ENCODE results near the gene GRID1. TPM values are rescaled to one million over a fixed set of nuclear protein-coding genes. Genes with fewer than 3 reads are reported as not detected.

Gene GRID1
- total RNA-seq, 2 experiments from 2014 or later: not detected

- H3K27ac Mint-ChIP-seq: no peak overlapping the region
- H3K9me3 Mint-ChIP-seq: no peaks in the 10 kb centered on the region
- H3K4me3 Mint-ChIP-seq: no peak overlapping the region
- H3K27me3 Mint-ChIP-seq: no peaks in the 10 kb centered on the region
- ATAC-seq (ENCODE audit: low read depth): no peak
- DNase-seq: no peak
- no peaks in the 10 kb centered on the region for H3K36me3 Mint-ChIP-seq
- no peaks in the 10 kb centered on the region for H3K4me1 Mint-ChIP-seq
- POLR2A ChIA-PET: no interaction called here
These were observed 204.6 kb downstream of the GRID1 start for GRCh38 chr10:86162036-86162435.

DNA sequence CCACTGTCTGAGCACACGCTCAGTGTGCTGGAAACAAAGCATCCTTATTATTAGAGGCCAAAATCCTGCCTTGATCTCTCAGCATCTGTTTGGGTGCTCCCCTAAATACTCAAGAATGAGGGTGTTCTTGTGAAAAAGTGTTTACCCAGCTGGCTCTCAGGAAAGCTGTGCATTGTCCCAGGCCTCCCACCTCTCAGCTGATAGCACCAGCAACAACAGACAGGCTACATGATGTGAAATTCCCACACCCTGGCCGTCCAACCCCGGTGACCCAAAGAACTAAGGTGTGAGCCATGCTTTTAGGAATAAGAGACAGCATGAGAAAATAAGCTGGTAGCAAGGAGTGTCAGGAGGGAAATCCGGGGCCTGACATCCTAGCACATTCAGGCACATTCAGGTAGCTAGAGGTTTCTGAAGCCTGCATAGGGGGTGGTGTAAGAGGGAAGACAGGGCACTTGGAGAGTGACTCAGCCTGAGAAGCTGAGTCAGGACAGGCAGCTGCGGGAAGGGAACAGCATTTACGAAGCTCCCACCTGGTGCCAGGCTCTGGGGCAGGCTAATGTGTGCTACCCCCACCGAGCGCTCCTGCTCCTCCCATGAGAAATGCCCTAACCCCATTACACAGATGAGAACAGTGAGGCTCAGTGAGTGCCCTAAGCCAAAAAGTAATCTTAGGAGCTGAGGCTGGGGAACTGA is 205.6 kb downstream of the GRID1 start:
- DNase-seq (peak; percentile 2), ATAC-seq (ENCODE audit: low read depth) (no peak)
- no peak overlapping the region for H3K27ac Mint-ChIP-seq
- POLR2A ChIA-PET: no interaction called here
- no peaks in the 10 kb centered on the region for H3K36me3 Mint-ChIP-seq
- no peaks in the 10 kb centered on the region for H3K9me3 Mint-ChIP-seq
- no peaks in the 10 kb centered on the region for H3K4me1 Mint-ChIP-seq
- no peak overlapping the region for H3K4me3 Mint-ChIP-seq
- no peaks in the 10 kb centered on the region for H3K27me3 Mint-ChIP-seq

GRCh38 chr10:86159797-86160196 is 206.8 kb downstream of the GRID1 start:
- Mint-ChIP-seq H3K27me3 (no peaks in the 10 kb centered on the region), H3K36me3 (no peaks in the 10 kb centered on the region), H3K9me3 (no peaks in the 10 kb centered on the region), H3K4me3 (no peak overlapping the region), H3K27ac (no peak overlapping the region), H3K4me1 (no peaks in the 10 kb centered on the region)
- DNase-seq: no peak
- ATAC-seq (ENCODE audit: low read depth): no peak
- POLR2A ChIA-PET: no interaction called here

- H3K27me3 Mint-ChIP-seq: peaks cover 3% of the 10 kb centered on the region
- no peak overlapping the region for H3K4me3 Mint-ChIP-seq
- POLR2A ChIA-PET: no interaction called here
These were observed 211.3 kb downstream of the GRID1 start for GRCh38 chr10:86155054-86155921.

GRCh38 chr10:86153751-86154150 is 212.8 kb downstream of the GRID1 start:
- Mint-ChIP-seq H3K4me3 (no peak overlapping the region), H3K9me3 (no peaks in the 10 kb centered on the region), H3K27ac (no peak overlapping the region), H3K27me3 (peaks cover 3% of the 10 kb centered on the region), H3K36me3 (no peaks in the 10 kb centered on the region), H3K4me1 (peaks cover 2% of the 10 kb centered on the region)
- POLR2A ChIA-PET: no interaction called here
- ATAC-seq (ENCODE audit: low read depth) (no peak), DNase-seq (no peak)

More at GRCh38 chr10:86155054-86155921, 211.3 kb downstream of the GRID1 start:
- Mint-ChIP-seq H3K27ac (no peak overlapping the region), H3K36me3 (no peaks in the 10 kb centered on the region), H3K4me1 (peaks cover 2% of the 10 kb centered on the region), H3K9me3 (no peaks in the 10 kb centered on the region)
- DNase-seq (no peak), ATAC-seq (ENCODE audit: low read depth) (no peak)

DNA sequence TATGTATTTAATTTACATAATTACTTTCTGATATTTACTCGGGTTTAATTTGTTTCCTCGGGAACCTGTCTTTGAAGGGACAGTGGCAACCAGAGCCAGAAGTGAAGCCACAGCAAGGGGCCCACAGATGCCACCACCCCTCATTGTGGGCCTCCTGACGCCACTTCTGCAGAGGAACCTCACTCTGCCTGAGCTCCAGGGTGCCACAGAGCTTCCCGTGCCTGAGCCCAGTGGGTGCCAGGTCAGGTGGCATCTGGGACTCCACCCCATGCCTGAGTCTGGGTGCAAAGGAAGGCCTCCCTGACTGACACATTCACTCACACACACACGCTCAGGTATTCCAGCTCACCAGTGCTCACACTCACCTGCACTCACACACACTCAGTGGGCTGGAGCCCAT is 213.7 kb downstream of the GRID1 start:
- peaks cover 5% of the 10 kb centered on the region for H3K27me3 Mint-ChIP-seq
- ATAC-seq (ENCODE audit: low read depth) (no peak), DNase-seq (no peak)
- peaks cover 2% of the 10 kb centered on the region for H3K4me1 Mint-ChIP-seq
- no peak overlapping the region for H3K27ac Mint-ChIP-seq
- no peaks in the 10 kb centered on the region for H3K36me3 Mint-ChIP-seq
- H3K9me3 Mint-ChIP-seq: no peaks in the 10 kb centered on the region
- POLR2A ChIA-PET: no interaction called here
- no peak overlapping the region for H3K4me3 Mint-ChIP-seq

GRCh38 chr10:86152354-86152753 is 214.2 kb downstream of the GRID1 start:
- H3K27ac Mint-ChIP-seq: no peak overlapping the region
- ATAC-seq (ENCODE audit: low read depth): no peak
- no peaks in the 10 kb centered on the region for H3K9me3 Mint-ChIP-seq
- peaks cover 5% of the 10 kb centered on the region for H3K27me3 Mint-ChIP-seq
- POLR2A ChIA-PET: no interaction called here
- no peaks in the 10 kb centered on the region for H3K36me3 Mint-ChIP-seq
- no peak for DNase-seq
- H3K4me3 Mint-ChIP-seq: no peak overlapping the region
- H3K4me1 Mint-ChIP-seq: peaks cover 2% of the 10 kb centered on the region

GRCh38 chr10:86151613-86152012 is 215.0 kb downstream of the GRID1 start:
- no peaks in the 10 kb centered on the region for H3K9me3 Mint-ChIP-seq
- POLR2A ChIA-PET: no interaction called here
- ATAC-seq (ENCODE audit: low read depth): no peak

DNA sequence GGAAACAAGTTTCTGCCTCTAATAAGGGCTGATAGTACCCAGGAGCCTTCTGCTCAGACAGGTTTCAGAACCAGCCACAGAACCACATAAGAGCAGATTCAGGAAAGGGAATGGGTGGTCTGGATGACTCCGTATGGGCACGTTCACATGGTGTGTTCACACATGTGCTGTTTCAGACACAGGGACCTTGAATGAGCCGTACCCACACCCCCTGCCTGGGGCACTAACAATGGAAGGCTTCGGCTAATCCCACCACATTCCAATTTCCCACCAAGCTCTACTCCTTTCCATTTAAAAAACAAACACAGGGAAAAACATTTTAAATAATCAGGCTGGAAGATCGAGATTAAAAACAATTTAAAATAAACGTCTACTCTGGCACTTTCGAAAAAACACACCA is 217.3 kb downstream of the GRID1 start:
- Mint-ChIP-seq H3K27me3 (peaks cover 9% of the 10 kb centered on the region), H3K9me3 (no peaks in the 10 kb centered on the region), H3K4me3 (no peak overlapping the region), H3K36me3 (no peaks in the 10 kb centered on the region), H3K4me1 (peaks cover 4% of the 10 kb centered on the region), H3K27ac (no peak overlapping the region)
- ATAC-seq (ENCODE audit: low read depth): no peak
- DNase-seq: no peak
- POLR2A ChIA-PET: no interaction called here

More at GRCh38 chr10:86151613-86152012, 215.0 kb downstream of the GRID1 start:
- no peaks in the 10 kb centered on the region for H3K36me3 Mint-ChIP-seq
- peaks cover 5% of the 10 kb centered on the region for H3K27me3 Mint-ChIP-seq
- H3K4me1 Mint-ChIP-seq: peaks cover 2% of the 10 kb centered on the region
- no peak overlapping the region for H3K4me3 Mint-ChIP-seq
- no peak for DNase-seq
- no peak overlapping the region for H3K27ac Mint-ChIP-seq

DNA sequence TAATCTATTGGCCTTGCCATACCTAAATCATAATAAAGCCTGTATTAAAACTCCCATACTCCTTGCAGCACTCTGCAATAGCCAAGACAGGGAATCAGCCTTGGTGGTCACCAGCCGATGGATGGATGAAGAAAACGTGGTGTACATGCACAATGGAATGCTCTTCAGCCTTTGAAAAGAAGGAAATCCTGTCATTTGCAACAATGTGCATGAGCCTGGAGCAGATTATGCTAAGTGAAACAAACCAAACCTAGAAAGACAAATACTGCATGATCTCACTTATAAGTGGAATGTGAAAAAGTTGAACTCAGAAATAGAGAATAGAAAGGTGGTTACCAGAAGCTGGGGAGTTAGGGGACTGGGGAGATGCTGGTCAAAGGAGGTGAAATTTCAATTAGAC is 218.5 kb downstream of the GRID1 start:
- POLR2A ChIA-PET: no interaction called here
- peaks cover 4% of the 10 kb centered on the region for H3K4me1 Mint-ChIP-seq
- H3K36me3 Mint-ChIP-seq: no peaks in the 10 kb centered on the region
- H3K4me3 Mint-ChIP-seq: no peak overlapping the region
- DNase-seq (no peak), ATAC-seq (ENCODE audit: low read depth) (no peak)
- H3K27ac Mint-ChIP-seq: no peak overlapping the region
- no peaks in the 10 kb centered on the region for H3K9me3 Mint-ChIP-seq
- H3K27me3 Mint-ChIP-seq: peaks cover 9% of the 10 kb centered on the region

DNA sequence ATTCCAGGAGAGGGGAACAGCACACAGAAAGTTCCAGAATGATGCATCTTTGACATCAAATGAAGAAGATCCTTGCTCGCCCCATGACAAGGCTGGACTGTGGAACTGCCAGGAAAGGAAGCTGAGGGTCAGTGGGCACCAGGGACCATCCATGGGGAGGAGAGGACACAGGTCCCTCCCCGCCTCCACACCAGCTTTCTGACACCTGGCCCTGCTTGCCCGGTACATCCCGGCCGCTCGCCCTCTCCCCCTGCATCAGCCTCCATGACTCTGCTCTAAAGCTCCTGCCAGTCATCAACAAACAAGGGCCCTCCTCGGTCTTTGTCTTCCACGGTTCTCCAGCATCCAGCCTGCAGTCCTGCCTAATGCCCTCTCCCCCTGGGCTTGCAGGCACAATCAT is 222.3 kb downstream of the GRID1 start:
- DNase-seq (no peak), ATAC-seq (ENCODE audit: low read depth) (no peak)
- no peak overlapping the region for H3K27ac Mint-ChIP-seq
- H3K4me1 Mint-ChIP-seq: peaks cover 2% of the 10 kb centered on the region
- H3K4me3 Mint-ChIP-seq: no peak overlapping the region
- POLR2A ChIA-PET: no interaction called here
- H3K27me3 Mint-ChIP-seq: peaks cover 6% of the 10 kb centered on the region
- no peaks in the 10 kb centered on the region for H3K36me3 Mint-ChIP-seq
- H3K9me3 Mint-ChIP-seq: no peaks in the 10 kb centered on the region

DNA sequence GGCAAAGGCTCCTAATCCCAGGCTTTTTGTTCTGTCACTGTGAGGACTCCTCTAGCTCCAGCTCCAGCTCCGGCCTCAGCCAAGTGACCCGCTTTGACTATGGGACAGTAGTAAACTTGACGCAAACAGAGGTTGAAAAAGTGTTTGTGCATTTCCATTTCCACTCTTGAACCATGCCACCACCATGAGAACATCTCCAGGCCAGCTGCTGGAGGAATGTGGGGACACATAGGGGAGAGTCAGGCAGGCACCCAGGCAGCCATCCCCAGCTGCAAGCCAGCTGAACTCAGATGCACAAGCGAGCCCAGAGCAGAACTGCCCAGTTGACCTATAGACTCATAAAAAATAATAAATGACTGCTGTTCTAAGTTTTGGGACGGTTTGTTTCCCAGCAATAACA is 224.7 kb downstream of the GRID1 start:
- H3K9me3 Mint-ChIP-seq: no peaks in the 10 kb centered on the region
- DNase-seq (no peak), ATAC-seq (ENCODE audit: low read depth) (no peak)
- no peak overlapping the region for H3K27ac Mint-ChIP-seq
- H3K27me3 Mint-ChIP-seq: peaks cover 4% of the 10 kb centered on the region
- H3K4me1 Mint-ChIP-seq: peaks cover 2% of the 10 kb centered on the region
- no peaks in the 10 kb centered on the region for H3K36me3 Mint-ChIP-seq
- no peak overlapping the region for H3K4me3 Mint-ChIP-seq
- POLR2A ChIA-PET: no interaction called here

- Mint-ChIP-seq H3K27ac (no peak overlapping the region), H3K4me1 (no peaks in the 10 kb centered on the region), H3K36me3 (no peaks in the 10 kb centered on the region), H3K9me3 (no peaks in the 10 kb centered on the region), H3K27me3 (no peaks in the 10 kb centered on the region), H3K4me3 (no peak overlapping the region)
- POLR2A ChIA-PET: no interaction called here
- DNase-seq: peak; percentile 32
- ATAC-seq (ENCODE audit: low read depth): no peak
These were observed 227.4 kb downstream of the GRID1 start for GRCh38 chr10:86139066-86139657.

DNA sequence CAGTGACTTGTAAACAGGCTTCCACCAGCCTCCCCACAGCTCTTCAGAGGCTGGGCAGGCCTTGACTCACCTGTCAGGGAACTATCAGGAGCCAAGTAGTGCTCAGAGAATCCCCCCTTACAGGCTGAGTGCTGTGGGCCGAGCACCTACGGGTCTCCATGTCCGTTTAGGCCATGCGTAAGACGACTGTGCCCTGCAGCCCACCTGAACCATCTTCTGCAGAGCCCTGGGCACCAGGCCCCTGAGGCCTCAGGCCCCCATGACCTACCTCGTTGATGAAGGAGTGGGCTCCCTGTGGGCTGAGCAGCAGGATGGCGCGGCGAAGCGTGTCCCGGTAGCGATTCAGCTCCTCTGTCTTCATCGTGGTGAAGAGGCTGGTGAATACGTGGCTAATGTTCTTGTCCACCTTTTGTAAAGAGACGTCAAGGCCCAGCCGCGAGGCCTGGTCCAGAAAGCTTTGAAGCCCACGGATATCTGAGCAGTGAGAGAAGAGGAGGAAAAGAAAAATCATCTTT is 228.0 kb downstream of the GRID1 start:
- no peaks in the 10 kb centered on the region for H3K9me3 Mint-ChIP-seq
- H3K4me1 Mint-ChIP-seq: no peaks in the 10 kb centered on the region
- POLR2A ChIA-PET: no interaction called here
- DNase-seq (no peak), ATAC-seq (ENCODE audit: low read depth) (no peak)
- no peak overlapping the region for H3K27ac Mint-ChIP-seq
- no peak overlapping the region for H3K4me3 Mint-ChIP-seq
- no peaks in the 10 kb centered on the region for H3K27me3 Mint-ChIP-seq
- H3K36me3 Mint-ChIP-seq: no peaks in the 10 kb centered on the region

Measured in activated naive CD8-positive, alpha-beta T cell treated with anti-CD3 and anti-CD28 coated beads, Interleukin-2, amount 10 ng/mL, durations not matched to agents 7 days and 5 days (primary cell).